ENCODE data around the gene KANK2.

DNA sequence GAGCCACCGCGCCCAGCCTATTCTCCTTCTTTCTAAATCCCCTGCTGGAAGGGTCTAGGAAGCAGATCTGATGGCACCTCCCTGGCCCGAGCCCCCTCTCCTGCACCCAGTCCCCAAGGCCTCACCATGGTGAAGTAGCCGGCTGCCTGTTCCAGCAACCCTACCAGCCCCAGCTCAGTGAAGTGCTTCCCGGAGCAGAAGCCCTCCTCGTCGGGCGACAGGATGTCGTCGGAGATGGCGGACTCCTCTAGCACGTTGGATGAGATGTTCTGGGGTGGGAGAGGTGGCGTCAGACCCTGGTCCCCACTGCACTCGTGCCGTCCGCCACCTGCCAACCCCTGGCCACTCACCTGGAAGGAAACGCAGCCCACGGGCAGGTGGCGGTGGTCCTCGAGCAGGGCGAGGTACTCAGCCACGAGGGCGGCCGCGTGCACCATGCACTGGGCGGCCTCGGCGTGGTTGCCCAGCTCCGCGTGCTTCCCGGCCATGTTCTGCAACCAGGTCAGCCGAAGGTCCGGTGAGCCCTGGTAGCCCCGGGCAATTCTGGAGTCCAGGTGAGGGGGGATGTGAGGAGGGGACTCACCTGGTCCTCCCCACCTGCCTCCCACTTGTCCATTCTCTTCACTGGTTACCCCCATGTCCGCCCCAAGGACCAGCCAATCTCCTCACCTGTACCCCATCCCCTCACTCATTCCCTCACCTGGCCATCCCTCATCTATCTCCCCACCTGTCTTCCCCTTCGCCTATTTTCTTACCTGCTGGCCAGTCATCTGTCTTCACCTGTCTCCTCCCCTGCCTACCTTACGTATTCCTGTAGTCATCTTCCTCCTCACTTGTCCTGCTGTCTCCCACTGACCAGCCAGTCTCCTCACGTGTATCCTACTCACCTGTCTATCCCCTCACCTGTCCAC, 11.5 kb upstream of the KANK2 start:
- TF ChIP-seq NFIC (IDR thresholded peaks at IDR 0.05), result no peak
- no peak for TF ChIP-seq RAD21 (IDR thresholded peaks at IDR 0.05; ENCODE audit: low read depth)
- TF ChIP-seq, protein P1, sequence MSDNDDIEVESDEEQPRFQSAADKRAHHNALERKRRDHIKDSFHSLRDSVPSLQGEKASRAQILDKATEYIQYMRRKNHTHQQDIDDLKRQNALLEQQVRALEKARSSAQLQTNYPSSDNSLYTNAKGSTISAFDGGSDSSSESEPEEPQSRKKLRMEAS (IDR thresholded peaks at IDR 0.05), result no peak
- TF ChIP-seq EP300 (IDR thresholded peaks at IDR 0.05; ENCODE audit: borderline replicate concordance), result no peak
- TF ChIP-seq CEBPB (IDR thresholded peaks at IDR 0.05), result no peak

Data from Ishikawa (cell line).